MV-4-11 (cell line): ENCODE data around the gene C1QL3.

Experiments
- DNase-seq: peaks from one replicate; lab custom pipeline; 2025; lab: John Stamatoyannopoulos, UW

The C1QL3 gene

DNA sequence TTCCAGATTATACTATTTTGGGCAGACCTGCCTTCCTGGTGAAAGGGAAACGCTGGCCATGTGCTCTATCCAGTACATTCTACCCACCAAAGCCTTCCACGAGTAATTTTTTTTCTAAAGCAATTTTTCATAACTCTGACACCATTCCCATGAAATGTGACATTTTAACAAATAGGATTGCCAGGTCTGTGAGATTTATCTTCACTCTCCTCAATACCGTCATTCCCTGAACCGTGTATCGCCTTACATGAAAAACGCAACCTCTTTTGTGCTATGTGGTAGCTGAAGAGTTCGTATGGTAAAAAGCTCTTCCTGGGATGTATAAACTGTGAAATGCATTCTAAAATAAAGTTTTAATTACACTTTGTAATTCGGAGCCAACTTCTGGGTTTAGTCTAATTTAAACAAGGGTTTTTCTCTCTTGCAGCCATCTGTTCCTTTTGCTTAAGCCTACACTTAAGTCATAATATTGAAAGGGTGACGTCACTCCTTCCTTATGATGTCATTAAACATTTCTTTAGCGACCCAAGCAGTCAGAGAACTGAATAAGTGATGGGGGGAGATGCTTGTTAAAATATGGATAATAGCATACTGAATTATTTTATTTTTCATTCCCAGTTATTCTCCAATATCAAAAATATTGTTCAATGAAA, 27.7 kb downstream of the C1QL3 start:
- DNase-seq: no peak

DNA sequence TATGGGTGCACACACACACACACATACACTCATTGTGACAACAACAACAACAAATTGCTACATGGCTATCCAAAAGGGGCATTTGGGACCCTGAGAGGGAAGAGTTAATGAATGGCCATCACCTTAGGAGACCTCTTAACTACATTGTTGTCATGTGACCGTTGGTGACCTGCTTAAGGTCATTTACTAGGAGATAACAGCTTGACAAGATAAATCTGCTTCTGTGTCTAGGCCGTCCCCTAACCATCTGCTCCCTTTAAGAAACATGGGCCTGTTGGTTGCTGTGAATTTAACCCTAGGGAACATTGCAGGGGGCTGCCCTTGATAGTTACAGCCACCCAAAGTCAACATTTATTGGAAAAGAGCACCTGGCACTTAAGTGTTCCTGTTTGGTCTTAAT, 29.7 kb downstream of the C1QL3 start:
- DNase-seq: no peak

DNA sequence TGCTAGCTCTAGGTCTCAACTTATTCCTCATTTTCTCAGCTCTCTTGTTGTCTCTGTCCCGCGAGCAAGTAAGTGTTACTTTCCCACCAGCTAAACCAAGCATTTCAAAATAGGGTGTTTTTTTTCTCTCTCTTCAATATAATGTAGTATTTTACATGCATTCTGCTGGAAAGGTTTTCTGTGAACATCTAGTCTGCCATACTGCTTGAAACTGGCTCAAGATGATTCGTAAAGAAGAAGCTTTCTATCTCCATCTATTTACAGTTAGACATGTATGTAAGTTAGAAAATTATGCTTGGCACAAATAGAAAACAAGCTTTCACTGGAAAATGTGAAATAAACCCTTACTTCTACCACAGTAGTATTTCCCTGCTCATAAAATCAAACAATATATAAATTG, 31.2 kb downstream of the C1QL3 start:
- no peak for DNase-seq

DNA sequence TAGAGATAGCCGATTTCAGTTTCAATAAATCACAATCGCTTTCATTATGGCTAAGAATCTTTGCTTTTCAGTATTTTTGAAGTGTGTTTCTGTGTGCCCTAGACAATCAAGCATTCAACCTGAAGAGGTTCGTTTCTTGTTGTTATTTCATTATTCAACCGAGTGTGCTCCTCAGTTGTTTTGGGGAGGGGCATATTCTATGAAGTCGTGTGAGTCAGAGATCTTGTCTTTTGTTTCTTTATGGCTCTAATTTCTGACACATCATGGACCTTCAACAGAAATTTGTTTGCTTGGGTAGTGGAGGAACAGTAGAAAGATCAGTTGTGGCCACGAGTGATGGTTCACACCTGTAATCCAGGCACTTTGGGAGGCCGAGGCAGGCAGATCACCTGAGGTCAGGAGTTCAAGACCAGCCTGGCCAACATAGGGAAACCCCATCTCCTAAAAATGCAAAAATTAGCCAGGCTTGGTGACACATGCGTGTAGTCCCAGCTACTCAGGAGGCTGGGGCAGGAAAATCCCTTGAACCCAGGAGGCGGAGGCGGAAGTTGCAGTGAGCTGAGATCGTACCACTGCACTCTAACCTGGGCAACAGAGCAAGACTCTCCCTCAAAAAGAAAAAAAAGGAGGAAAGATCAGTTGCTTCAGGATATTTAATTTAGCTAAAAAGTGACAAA, 38.3 kb downstream of the C1QL3 start:
- no peak for DNase-seq

DNA sequence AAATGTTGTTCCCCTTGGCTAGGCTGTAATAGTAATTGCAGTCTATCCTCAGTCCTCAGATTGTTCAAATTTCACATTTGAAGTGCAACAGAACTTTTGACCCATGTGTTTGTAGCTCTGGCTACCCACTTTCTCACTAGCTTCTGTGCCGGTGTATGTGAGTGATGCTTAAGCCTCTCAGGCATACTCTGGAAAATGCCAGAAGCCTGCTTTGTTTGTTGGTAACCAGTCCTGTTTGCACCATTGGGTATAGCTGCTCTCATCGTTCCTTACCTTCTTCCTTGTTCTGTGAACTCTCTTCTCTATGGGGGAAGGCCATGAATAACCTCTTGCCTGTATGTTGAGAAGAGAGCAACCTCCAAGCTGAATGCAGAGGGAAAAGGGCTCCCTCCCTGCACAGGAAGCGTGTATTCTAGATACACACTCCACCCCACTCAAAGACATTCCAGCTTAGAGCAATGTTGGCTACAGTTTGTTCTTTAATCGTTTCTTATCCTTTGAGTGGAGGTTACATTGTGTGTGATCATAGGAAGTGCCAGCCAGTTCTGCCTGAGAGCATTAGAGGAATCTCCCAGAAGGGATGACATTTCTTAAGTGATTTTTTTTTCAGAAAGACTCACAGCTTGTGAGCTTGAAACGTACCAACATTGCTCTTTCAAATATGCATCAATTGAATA, 40.5 kb downstream of the C1QL3 start:
- DNase-seq: no peak

DNA sequence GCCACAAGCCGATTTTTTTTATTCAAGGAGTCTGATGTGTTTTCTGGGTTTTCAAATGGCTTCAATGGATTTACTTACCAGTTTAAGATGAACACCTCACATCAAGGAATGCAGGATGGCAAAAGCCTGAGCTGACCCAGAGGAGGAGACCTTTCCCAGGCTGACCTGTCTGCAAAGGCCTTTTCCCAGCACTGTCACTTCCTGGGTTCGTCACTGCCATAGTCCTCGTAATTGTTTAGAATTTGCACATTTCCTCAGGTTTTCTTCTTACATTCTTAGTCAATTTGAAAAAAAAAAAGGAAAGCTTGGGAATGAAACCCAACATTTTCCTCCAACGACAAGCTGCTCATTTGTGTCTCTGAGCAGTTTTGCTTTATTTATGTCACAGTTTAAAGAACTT, 42.9 kb downstream of the C1QL3 start:
- DNase-seq: no peak

DNA sequence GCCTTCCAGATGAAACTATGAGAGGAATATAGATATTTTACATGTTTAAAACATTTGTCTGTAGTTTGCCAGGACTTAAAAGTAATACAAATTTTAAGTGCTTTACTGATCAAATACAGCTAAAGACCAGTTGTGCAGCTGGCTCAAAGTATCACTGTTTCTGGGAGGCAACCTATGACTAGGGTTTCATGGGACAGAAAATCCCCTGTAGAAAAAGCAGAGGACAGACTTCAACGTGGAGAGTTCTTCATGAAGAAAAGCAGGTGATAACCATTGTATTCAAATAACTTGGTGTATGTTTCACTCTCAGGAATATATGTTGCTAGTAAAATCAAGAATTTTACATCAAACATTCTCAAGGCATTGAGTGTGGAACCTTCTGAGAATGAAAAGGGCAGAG, 43.9 kb downstream of the C1QL3 start:
- no peak for DNase-seq

DNA sequence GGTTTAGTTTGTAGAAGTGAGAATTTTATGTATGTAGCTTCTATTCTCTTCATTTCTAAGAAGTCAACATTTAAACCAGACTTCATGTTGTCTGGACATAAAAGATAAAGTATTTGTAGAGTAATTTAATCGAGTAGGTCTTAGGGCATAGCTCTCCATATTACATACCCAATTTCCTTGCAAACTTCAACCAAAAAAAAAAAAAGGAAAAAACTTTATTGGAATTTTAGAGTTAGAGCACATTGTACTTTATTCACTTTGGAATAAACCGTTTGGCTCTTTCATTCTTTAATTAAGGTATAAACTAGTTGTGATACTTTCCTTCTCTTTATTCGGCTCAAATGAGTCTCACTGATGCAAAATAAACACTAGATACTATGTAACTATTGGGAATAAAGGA, 48.9 kb downstream of the C1QL3 start:
- no peak for DNase-seq

DNA sequence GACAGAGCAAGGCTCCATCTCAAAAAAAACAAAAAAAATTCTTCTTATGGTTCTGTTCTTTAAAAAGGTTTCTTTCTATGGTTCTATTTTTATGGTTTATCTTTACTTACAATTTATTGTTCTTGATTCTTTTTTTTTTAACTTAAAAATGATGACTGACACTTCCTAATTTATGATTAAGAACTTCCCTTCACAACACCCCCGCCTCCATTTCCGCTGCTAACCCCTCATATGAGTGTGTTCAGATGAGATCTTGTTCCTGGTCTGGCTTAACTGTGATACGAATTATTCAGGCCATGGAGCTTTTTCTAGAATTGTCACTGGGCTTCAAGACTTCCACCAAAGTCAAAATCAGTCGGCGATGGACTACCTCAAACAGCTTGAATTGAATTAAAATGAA, 50.9 kb downstream of the C1QL3 start:
- DNase-seq: no peak

DNA sequence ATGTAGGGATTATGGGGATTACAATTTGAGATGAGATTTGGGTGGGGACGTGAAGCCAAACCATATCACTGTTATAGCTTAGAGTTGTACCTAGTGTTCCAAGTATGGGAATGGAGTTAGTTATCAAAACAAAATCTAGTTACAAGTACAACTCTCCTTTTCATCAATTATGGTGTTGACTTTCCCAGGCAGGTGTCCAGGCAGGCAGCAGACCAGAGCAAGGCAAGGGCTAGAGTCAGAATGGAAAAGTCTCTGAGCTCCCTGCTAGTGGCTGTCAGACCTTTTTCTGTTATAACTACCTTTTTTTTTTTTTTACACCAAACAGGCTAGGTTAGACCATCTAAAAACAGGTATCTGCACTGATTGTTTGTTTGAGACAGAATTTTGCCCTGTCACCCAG, 55.7 kb downstream of the C1QL3 start:
- no peak for DNase-seq
